GM18498 (cell line): ENCODE measurements around the gene H1-8.
"Not testable (repeated sequence)": the region's sequence is repeated elsewhere in the genome, so short reads cannot be mapped to it uniquely, and the experiment has no call there.

Source experiments
- ATAC-seq: cut with Tn5 transposase; IDR thresholded peaks from one replicate; pipeline ENCODE4 v1.9.1; 2021; ENCODE audit warnings: mild to moderate bottlenecking, moderate library complexity; ENCODE audit not compliant: unreplicated experiment

The H1-8 gene

GRCh38 chr3:129514563-129514962, 28.4 kb upstream of the H1-8 start:
- no peak for ATAC-seq

- not testable (repeated sequence) for ATAC-seq
Measured at GRCh38 chr3:129515108-129515820, 27.7 kb upstream of the H1-8 start.

- ATAC-seq = not testable (repeated sequence)
Measured at GRCh38 chr3:129515821-129516432, 27.0 kb upstream of the H1-8 start.

GRCh38 chr3:129517516-129517915, 25.5 kb upstream of the H1-8 start:
- ATAC-seq = no peak

GRCh38 chr3:129518038-129518561, 24.9 kb upstream of the H1-8 start:
- no peak for ATAC-seq

GRCh38 chr3:129518581-129518980, 24.4 kb upstream of the H1-8 start:
- no peak for ATAC-seq

GRCh38 chr3:129519449-129519848, 23.5 kb upstream of the H1-8 start:
- no peak for ATAC-seq

GRCh38 chr3:129519896-129520715, 22.9 kb upstream of the H1-8 start:
- ATAC-seq = no peak

- ATAC-seq = no peak
Measured at GRCh38 chr3:129520960-129521359, 22.0 kb upstream of the H1-8 start.

GRCh38 chr3:129521611-129522010, 21.4 kb upstream of the H1-8 start:
- no peak for ATAC-seq

- ATAC-seq = no peak
Measured at GRCh38 chr3:129522953-129523352, 20.0 kb upstream of the H1-8 start.

GRCh38 chr3:129524081-129524480, 18.9 kb upstream of the H1-8 start:
- ATAC-seq = no peak

GRCh38 chr3:129525341-129525968, 17.5 kb upstream of the H1-8 start:
- ATAC-seq = no peak

- peak; percentile 89 for ATAC-seq
Measured at GRCh38 chr3:129526121-129526900, 16.7 kb upstream of the H1-8 start.

GRCh38 chr3:129527262-129527661, 15.7 kb upstream of the H1-8 start:
- no peak for ATAC-seq

GRCh38 chr3:129528589-129529100, 14.3 kb upstream of the H1-8 start, which contains the start of gene RHO:
RHO (plus strand) TSS chr3:129528639; CDS start chr3:129528734, 95 bp downstream.
- ATAC-seq = no peak

- no peak for ATAC-seq
Measured at GRCh38 chr3:129529436-129530210, 13.4 kb upstream of the H1-8 start.

- no peak for ATAC-seq
Measured at GRCh38 chr3:129530251-129530791, 12.7 kb upstream of the H1-8 start.

GRCh38 chr3:129530821-129531220, 12.2 kb upstream of the H1-8 start:
- no peak for ATAC-seq
